GM19238 (cell line): ENCODE results near the gene MAP1B.
"Not testable (repeated sequence)": the region's sequence is repeated elsewhere in the genome, so short reads cannot be mapped to it uniquely, and the experiment has no call there.

Experiments used
- DNase-seq: peaks from one replicate; pipeline ENCODE4 v3.0.0; 2011; ENCODE audit warnings: low spot score; ENCODE audit not compliant: insufficient read length

The MAP1B gene

DNA sequence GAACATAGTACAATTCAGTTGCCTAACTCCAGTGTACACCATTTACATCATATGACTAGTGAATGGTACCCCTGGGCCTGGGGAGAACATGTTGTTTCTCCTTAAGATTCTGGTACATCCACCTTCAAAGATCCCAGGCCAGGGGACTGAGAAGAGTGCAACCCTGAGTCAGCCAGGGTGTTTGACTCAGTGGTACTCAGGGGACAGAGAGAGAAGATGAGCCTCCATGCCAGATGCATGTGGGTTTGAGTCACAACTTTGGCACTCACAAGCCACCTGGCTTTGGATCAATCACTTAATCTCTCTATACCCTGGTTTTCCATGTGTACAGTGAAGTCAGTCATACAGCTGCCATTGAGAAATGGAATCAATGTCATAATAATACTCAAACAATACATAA is 53.7 kb downstream of the MAP1B start:
- no peak for DNase-seq

DNA sequence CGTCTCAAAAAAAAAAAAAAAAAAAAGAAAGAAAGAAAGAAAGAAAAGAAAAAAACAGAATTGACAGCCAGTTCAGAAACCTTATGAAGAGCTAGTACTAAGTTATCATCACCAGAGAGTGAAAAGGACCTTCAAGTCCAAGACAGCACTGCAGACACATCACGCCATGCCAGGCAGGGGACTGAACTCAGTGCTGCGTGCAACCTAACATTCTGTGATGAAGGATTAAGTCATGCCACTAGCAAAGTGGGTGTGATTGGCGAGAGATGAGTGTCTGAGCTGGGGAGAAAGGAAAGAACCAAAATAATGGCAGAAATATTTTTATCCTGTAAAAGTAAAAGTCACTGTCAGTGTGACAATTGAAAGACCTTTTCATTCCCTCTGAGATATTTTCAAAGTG is 54.7 kb downstream of the MAP1B start:
- DNase-seq: no peak

DNA sequence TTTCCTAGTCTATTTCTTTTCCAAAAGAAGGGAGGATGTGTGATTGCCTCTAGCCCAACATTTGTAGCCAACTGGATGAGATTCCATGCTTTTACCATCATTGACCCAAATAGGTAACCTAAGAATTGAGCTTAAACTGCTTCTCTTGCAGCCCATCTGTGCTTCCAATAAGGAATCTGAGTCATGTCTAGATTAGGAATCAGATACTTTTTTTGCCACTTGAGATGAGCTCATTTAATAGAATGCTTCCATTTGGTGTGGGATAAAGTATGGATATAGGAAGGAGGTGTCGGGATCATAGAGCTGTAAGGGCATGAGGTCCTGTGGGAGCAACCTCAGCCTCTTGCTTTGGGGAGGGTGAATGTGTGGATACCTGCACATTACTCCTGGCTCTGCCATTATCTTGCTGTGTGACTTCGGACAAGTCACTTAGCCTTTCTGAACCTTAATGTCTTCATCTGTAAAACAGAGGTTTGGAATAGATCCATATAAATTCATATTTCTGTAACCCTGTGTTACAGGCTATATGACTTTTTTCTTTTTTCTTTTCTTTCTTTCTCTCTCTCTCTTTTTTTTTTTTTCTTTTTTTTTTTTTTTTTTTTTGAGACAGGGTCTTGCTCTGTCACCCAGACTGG is 56.2 kb downstream of the MAP1B start:
- no peak for DNase-seq

DNA sequence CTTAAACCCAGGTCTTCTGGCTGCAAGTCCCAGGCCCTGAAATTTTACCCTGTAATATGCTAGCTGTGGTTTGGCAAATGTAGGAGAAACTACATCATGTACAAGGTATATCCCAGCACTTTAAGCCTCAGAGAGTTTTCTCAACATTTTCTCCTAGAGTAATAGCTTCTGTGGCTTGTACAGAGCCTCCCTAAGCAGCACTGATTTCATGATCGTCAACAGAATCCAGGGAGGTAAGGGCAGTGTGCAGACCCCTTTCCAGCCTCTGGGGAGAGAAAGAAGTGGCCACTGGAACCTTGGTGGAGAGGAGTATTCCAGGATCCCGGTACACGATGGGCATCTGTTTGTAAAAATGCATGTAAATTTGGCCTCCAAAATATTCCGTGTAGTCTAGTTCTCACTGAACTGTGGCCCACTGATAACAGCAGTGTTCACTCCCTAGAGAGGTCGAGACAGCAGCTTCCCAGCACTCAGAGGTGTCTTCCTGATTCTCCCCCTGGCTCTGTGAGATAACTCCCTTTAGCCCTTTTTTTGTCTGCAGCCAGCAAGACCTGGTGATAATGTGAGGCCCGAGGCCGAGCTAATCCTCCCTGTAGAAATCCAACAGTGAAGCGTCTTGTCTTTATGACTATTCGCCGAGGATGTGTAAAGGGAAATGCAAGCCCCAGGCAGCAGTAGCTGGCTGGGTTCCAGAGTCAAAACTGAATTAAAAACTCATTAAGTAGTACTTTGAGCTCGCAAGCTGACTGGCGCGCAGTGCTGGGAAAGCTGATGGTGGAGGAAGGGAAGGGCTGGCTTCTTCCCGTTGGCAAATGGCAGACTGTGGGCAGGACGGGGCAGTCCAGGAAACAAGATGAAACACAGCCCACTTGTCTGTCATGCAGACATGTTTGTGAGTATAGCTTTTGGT is 59.0 kb downstream of the MAP1B start:
- DNase-seq: no peak

DNA sequence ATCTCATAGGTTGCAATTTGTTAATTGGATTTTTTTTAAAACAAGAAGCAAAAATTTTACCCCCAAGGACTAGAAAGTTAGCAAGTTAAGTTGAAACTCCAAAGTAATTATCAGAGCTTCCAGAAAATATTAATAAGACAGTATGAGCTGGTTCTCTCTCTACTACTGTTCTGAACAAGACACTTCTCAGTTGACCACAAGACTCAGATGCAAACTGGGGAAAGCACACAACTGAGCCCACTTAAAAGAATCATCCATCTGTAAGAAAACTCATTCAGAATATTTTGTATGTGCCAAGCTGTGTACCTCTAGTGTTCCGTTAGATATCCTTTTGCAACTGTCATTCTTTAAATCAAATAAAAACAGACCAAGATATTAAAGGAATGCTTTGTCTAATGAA is 60.0 kb downstream of the MAP1B start:
- DNase-seq: no peak

DNA sequence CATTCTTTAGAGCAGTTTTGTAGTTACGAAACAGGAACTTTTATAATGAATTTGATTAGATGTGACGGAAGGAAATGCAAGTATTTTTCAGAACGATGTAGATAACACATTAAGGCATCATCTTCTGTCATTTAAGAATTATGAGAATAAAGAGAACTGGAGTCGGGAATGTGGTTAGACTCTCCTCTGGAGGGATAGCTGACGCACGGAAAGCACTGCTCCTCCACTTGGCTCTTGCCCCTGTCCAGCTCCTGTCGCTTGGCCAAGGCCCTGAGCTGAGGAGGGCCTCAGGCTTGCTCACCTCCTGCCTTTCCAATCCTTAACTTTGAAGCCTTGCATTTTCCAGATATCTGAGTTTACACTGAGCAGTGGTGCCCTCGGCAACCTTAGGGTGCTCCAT is 60.5 kb downstream of the MAP1B start:
- DNase-seq: no peak

DNA sequence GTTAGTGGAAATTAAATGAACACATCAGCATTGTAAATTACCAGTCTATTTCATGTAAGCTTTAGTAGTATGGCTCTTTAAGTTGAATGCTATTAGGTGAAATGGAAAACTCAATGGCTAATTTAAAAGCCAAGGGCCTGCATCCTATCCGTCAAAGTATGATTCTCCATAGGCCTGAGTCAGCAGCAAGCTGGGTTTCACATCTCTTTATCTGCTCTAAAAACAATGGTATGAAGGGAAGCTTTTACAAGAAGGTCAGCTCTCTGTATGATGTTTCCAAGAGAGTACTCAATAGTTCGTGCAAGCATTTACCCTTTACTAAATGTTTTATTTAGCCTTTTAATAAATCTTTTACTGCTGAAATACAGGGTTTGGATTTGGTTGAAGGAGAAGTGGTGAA is 62.8 kb downstream of the MAP1B start:
- DNase-seq: no peak

DNA sequence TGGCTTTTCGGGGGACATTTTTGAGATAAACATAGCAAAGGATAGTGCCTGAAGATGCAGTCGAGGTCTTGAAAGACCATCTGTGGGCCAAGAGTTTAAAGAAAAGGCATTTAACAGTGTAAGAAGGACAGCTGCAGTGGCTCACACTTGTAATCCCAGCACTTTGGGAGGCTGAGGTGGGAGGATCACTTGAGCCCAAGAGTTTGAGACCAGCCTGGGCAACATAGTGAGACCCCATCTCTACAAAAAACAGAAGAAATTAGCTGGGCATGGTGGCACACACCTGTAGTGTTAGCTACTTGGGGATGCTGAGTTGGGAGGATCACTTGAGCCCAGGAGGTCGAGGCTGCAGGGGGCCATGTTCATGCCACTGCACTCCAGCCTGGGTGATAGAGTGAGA is 63.9 kb downstream of the MAP1B start:
- not testable (repeated sequence) for DNase-seq

DNA sequence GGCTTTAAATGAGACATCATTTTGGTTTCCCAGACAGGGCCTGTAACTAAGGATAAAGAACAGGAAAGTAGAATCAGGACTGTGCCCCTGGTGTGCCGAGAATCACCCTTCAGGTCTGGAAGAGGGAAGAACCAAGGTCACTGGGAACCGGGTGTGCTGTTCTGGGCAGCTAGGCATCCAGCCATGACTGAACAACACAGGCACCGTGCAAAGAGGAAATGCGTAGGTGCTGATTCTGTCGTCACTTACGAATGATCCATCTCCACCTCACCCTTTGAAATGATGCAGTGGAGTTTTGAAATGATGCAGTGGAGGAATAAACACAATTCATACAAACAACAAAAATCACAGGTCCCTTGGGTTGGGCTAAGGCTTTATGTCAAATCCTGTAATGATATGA is 64.4 kb downstream of the MAP1B start:
- no peak for DNase-seq

DNA sequence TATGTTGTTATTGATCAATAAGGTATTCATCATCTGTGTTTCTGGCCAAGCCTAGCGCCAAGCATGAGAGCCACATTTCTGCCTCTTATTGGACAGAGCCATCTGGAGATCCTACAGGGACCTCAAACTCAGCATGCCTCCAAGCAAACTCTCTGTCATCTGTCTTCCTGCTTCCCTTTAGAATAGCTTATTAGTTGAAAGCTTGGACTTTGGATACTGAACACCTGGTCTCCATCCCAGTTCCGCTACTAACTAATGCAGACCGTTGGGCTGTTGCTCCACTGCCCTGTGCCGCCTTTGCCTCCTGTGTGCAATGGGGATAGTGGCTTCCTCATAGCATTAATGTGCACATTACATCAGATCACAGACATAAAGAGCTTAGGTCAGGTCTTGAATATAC is 65.5 kb downstream of the MAP1B start:
- DNase-seq: no peak

DNA sequence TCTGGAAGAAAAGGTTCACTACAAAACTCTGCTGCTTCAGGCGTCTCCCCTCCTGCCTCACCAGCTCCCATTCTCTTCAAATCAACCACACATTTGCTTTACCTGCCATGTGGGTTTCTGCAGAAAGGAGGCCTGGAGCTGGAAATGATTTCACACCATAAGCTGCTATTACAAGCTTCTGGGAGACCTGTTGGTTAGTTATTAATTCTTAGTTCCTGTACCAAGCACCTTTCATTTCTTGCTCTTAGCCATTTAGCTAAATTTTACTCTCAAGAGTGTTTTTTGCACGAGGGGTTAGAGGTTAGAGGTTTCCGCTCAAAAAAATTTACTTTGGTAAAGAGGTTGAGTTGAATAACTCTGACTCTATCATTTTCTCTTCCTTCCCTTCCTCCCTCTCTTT is 70.3 kb downstream of the MAP1B start:
- peak; percentile 7 for DNase-seq

DNA sequence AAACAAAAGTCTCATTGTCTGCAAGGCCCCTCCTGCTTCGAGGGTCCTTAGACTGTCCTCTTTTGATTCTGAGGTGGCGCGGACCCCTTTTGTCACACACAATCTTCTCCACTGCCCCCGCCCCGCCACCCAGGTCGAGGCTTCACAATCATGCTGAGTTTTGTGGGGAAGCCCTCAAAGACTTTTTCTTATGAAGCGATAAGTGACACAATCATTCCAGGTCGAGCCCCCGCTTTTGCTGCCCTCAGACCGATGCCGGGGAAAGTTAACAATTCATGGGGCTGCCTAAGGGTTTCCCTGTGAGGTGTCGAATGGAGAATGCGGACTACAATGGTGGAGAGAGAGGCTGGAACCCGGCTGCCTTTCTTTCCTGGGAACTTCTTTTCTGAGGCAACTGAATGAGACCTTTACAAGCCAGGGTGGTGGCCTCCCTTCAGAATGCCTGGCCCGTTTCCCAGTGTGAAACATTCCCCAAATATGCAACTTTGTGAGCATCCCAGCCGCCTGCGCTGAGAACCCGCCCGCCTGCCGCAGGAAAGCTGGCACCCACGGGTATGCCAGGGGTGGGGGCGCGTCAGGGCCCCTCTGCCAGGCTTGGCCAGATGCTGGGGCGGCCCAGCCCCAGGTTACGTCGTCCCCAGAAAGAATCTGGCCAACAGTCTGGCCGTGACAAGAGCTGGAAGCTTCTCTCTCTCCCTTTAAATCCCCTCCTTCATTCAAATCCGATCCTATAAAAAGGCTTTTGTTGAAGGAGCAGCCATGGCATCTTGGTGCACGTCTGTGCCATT is 71.9 kb downstream of the MAP1B start:
- DNase-seq: no peak

DNA sequence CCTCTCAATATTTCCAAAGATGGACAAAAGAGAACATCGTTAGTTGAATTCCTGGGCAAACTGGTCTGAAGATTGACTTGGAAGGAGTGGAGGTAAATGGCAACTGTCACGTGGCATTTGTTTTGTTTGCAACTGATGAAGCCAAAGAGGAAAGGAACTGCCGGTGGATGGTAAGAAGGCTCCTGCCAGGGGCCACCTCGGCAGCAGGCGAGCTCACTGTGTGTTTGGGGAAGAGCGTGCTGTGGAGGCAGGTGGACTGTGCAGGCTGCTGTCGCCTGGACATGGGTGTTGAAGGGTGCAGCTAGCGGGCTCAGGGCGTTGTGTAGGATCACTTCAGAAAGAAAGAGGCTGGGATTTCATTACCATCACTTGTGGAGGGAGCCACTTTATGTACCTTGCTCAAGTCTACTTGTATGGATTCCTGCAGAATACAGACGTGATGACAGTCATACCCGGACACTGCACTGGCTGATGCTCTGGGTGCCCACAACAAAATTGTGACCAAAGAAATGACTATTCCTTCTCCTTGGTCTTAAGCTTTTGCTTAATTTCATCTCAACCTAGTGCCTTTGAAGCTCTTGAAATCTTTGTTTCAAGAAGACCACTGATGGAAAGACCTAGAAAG is 72.7 kb downstream of the MAP1B start:
- DNase-seq: no peak

DNA sequence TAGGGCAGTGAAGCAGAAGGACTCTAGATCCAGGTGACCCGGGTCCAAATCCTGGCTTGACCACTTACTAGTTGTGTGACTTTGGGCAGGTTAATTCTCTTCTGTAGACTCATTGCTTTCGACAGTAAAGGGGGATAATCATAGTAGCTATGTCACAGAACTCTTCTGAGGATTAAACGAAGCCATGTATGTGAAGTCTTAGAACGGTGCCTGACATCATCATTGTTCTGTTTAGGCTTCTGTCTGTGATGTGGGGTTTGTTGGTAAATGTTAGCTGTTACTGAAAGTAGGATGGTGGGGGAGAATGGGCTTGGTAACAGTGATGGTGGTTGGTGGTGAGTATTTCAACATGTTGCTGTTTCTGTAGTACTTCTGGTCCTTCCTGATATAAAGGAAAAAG is 73.7 kb downstream of the MAP1B start:
- no peak for DNase-seq

DNA sequence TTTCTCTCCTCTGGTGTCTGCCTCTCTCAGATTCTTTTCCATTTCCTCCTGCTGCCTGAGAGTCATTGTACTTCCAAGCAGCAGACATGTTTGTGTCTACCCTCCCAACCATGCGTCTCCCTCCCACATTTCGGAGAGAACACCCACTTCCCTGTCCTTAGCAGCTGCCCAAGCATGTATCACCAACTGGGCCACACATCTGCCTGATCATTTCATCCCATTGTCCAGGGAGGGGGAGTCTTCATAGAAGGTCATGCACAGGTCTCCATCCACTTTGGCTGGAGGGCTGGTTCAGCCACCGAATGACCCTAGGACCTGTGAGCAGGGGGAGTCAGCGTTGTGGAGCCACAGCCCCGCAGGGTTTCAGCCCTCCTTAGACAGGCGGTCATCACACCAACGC is 75.4 kb downstream of the MAP1B start:
- no peak for DNase-seq

DNA sequence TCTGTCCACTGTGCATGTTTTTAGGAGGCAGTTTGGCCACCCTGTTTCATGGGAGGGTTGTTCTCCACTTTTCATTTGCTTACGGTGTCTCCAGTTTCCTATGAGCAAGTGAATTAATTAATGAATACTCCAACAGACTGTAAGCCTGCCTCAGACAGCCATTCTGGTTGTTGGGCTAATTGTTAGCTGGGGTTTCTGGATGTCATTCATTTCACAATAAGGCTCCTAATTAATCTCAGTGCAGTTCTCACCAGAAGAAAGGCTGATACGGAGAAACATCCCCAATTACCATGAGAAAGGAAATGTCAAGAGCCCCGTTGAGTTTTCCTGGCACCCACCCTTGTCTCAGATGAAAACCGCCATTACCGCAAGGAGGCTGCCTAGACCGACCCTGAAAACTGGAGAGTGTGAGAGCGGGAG is 75.8 kb downstream of the MAP1B start:
- DNase-seq: no peak

DNA sequence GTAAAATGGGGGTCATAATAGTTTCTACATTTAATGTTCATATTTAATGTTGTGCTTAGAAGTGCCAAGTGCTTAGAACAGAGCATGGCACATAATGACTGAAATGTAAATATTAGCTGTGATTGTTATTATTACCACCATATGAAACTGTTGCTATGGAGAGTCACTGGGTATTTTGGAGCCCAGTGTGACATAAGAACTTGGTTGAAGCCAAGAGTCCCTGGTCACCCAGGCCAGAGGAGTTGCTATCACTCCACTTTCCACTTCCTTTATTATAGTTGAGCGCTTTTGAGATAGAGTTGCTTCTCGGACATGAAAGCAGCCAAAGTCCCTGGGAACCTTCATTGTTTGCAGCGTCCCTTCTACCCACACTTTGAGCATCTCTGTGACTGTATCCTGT is 77.1 kb downstream of the MAP1B start:
- no peak for DNase-seq

DNA sequence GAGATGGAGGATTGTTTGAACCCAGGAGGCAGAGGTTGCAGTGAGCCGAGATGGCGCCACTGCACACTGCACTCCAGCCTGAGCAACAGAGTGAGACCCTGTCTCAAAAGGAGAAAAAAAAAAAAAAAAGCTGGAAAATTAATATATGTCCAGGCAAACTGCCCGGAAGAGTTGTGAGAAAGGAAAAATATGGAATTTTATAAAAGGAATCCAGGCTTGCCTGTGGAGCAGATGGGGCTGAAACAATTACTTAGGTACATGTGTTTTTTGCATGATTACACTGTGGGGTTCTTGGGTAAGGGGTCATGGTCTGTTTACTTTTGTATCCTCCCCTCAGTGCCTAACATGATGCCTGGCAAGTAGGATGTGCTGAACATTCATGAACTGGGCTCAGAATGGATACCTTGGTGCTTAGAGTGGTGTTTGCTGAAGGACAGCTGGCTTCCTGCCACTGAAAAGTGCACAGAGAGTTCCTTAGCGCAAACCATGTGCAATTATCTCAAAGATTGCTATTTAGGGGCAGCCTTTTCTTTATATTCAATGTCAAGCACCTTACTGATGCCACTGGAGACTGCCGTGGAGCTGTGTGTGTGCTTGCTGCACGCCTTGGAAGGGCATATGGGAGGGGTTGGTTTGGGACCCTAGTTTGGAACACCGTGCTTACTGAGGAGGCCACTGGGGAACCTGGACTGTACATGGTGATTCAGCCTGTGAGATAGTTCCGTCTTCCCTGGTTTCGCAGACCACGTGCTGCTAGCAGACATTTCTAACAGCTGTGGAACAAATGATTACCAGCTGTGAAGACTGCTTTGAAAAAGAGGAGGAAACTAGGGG is 78.4 kb downstream of the MAP1B start:
- DNase-seq: no peak

DNA sequence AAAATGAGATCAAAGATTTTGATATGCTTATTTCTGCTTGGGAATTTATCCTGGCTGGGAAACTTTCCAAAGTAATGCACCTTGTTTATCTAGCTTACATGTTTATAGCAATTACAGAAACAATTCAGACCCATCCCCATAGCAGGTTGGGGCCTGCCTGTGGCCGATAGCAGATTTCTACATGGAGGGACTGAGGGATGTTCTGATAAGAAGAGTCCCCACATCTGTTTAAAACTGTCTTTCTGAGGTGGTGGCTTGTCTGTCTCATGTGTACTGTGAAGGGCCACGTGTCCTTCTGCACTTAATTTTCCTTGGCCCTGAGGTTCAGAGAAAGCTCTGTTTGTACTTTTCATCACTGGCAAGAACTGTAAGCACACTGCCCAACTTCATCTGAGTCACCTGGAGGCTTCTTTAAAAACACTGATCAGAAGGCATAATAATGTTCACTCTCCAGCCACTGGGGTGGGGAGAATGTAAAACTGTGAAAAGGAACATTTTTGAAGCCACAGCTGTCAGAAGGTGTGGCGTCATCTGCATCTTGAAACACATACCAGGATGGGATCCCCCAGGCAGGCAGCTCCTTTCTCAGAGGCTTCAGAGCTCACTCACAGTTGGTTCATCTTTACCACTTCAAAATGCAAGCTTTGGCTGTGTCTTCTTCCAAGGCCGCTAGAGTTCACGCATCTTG is 80.3 kb downstream of the MAP1B start:
- DNase-seq: no peak

DNA sequence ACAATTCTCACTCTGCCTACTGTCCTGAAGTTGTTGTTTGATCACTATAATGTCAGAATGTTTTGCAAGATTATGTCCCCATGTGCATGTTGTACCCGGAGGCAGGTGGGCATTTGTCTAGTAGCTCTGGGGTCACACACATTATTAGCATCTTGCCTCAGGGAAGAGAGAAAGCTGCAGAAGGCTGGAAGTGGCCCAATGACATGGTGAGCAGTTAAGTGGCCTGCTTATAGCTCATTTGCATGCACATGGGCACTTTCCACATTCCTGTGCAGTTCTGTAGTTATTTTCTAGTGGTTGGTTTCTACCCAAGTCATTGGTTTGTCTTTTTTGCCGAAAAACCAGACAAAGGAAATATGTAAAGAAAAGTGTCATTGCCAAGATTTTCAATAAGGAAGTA is 80.9 kb downstream of the MAP1B start:
- no peak for DNase-seq
